Adrenal gland (tissue), 5 donors: Measurements from ENCODE around the gene ATP8B3.

Source experiments
- CTCF ChIP-seq, 6 experiments: fragments of 450-650 bp in 4 of 6; fragments of 200-600 bp in 2 of 6; sonication (generic) in 1 of 6; IDR thresholded peaks; 1 replicate in 5 of 6; 2 replicates in 1 of 6; pipeline versions ENCODE4 v1.5.1 to v1.8.0; 2016 to 2021; ENCODE audit warnings: antibody characterized with exemption in 6 of 6, mild to moderate bottlenecking in 2 of 6, moderate library complexity in 1 of 6
- POLR2A ChIP-seq, 2 donors: fragments of 450-650 bp; IDR thresholded peaks; one replicate each; pipeline ENCODE4 v1.6.1; 2017; ENCODE audit warnings: antibody characterized with exemption in 2 of 2, mild to moderate bottlenecking in 2 of 2, moderate library complexity in 1 of 2
- donor health status: DM: no; HTN: no; CAD: no.

- TF ChIP-seq CTCF (IDR thresholded peaks at IDR 0.05) (no peak), POLR2A (IDR thresholded peaks at IDR 0.05) (no peak)
Observed at GRCh38 chr19:1799695-1800342, 12.3 kb downstream of the ATP8B3 start.
